ENCODE measurements around the gene TSSK1B. TPM values are rescaled to one million over a fixed set of nuclear protein-coding genes. Genes with fewer than 3 reads are reported as not detected.

TSSK1B gene
- total and polyA plus RNA-seq, 2 of the 8 experiments (the other 6 are each of a cell fraction or from before 2014, with no cell fraction given), result 0.05 TPM; not detected in 1

- Histone ChIP-seq H3K18ac (ENCODE audit: extremely low read depth, low read length) (no peak overlapping the region), H4K91ac (replicated peaks; ENCODE audit: insufficient read length, low read length) (no peak overlapping the region), H3K23ac (ENCODE audit: insufficient read length) (no peak overlapping the region), H3K4me1 (replicated peaks in 1 of 4; ENCODE audit: control insufficient read depth in 3 of 4, insufficient read depth in 4 of 4, low read length in 3 of 4) (peaks cover 0 to 2% (median 0%) of the 10 kb centered on the region in 4 experiments; a peak in 1 of 7 replicates), H3K4me3 (ENCODE audit: extremely low read depth in 1 of 4, insufficient read depth in 2 of 4, low read depth in 3 of 4, low read length in 4 of 4) (no peak overlapping the region), H4K5ac (ENCODE audit: insufficient read length, low read depth, low read length) (no peak overlapping the region), H3K79me2 (ENCODE audit: control insufficient read depth in 1 of 2, insufficient read depth in 2 of 2, low read length in 2 of 2) (no peaks in the 10 kb centered on the region), H2BK120ac (replicated peaks; ENCODE audit: low read depth, low read length) (no peak overlapping the region), H3K9me3 (ENCODE audit: insufficient read depth in 2 of 2, low read depth in 1 of 2, low read length in 1 of 2) (no peaks in the 10 kb centered on the region), H2AFZ (ENCODE audit: low read length) (no peak overlapping the region), H3K36me3 (ENCODE audit: control insufficient read depth in 2 of 4, insufficient read depth in 4 of 4, low read length in 3 of 4) (no peaks in the 10 kb centered on the region), H3K27ac (ENCODE audit: low read depth, low read length) (no peak overlapping the region), H3K79me1 (ENCODE audit: low read depth, low read length) (no peaks in the 10 kb centered on the region), H3K4ac (replicated peaks; ENCODE audit: insufficient read length, low read depth, low read length) (no peak overlapping the region), H3K4me2 (ENCODE audit: insufficient read depth in 1 of 2, low read depth in 2 of 2, low read length in 2 of 2) (no peak overlapping the region), H4K8ac (ENCODE audit: extremely low read depth, insufficient read depth, low read length) (no peak overlapping the region), H2BK5ac (ENCODE audit: low read depth, low read length) (no peak overlapping the region), H3K9ac (replicated peaks in 1 of 4; ENCODE audit: extremely low read depth in 1 of 4, low read depth in 3 of 4, low read length in 3 of 4) (no peak overlapping the region), H2BK12ac (ENCODE audit: low read depth, low read length) (no peak overlapping the region), H3K27me3 (replicated peaks in 1 of 4; ENCODE audit: control insufficient read depth in 3 of 4, extremely low read depth in 1 of 4, insufficient read depth in 3 of 4, low read length in 3 of 4) (no peaks in the 10 kb centered on the region), H3K23me2 (ENCODE audit: low read depth, low read length) (peaks cover 2% of the 10 kb centered on the region; the same call in 1 of the 2 replicates), H2AK5ac (ENCODE audit: low read depth, low read length) (no peak overlapping the region), H2BK15ac (ENCODE audit: low read length) (no peak overlapping the region), H4K20me1 (replicated peaks in 1 of 2; ENCODE audit: control insufficient read depth in 1 of 2, insufficient read depth in 2 of 2, low read length in 2 of 2) (no peaks in the 10 kb centered on the region), H3K56ac (replicated peaks; ENCODE audit: insufficient read length, low read depth, low read length) (no peak overlapping the region), H2BK20ac (ENCODE audit: low read length) (no peak overlapping the region), H3K14ac (ENCODE audit: insufficient read length) (no peak overlapping the region)
- TF ChIP-seq ASH2L (IDR thresholded peaks at IDR 0.05; ENCODE audit: low read length) (no peak), RNF2 (IDR thresholded peaks at IDR 0.05; ENCODE audit: borderline replicate concordance, low read depth, low read length, missing control alignments, poor library complexity, severe bottlenecking) (no peak), HDAC6 (IDR thresholded peaks at IDR 0.05; ENCODE audit: low read depth, low read length) (no peak), ATF3 (IDR thresholded peaks at IDR 0.05; ENCODE audit: insufficient read depth, low read depth, low read length) (no peak), SP1 (IDR thresholded peaks at IDR 0.05; ENCODE audit: low read depth, low read length) (no peak), MAFK (IDR thresholded peaks at IDR 0.05; ENCODE audit: low read depth, low read length) (no peak)
- FAIRE-seq (no peak), DNase-seq (ENCODE audit: low read depth in 1 of 2, low spot score in 2 of 2) (no peak)
- ChIA-PET CTCF (ENCODE audit: partially characterized antibody) (interaction anchor here (0.7 kb wide), 1 partner anchor 12 kb away, joined by 3 read pairs; no protein-coding TSS in a partner anchor), POLR2A (ENCODE audit: partially characterized antibody) (no interaction called here)
Measured at GRCh38 chr5:113463032-113463431, 28.2 kb upstream of the TSSK1B start.
